Measurements from ENCODE around the gene PCNT. TPM values are rescaled to one million over a fixed set of nuclear protein-coding genes. Genes with fewer than 3 reads are reported as not detected.

Gene PCNT, protein sequence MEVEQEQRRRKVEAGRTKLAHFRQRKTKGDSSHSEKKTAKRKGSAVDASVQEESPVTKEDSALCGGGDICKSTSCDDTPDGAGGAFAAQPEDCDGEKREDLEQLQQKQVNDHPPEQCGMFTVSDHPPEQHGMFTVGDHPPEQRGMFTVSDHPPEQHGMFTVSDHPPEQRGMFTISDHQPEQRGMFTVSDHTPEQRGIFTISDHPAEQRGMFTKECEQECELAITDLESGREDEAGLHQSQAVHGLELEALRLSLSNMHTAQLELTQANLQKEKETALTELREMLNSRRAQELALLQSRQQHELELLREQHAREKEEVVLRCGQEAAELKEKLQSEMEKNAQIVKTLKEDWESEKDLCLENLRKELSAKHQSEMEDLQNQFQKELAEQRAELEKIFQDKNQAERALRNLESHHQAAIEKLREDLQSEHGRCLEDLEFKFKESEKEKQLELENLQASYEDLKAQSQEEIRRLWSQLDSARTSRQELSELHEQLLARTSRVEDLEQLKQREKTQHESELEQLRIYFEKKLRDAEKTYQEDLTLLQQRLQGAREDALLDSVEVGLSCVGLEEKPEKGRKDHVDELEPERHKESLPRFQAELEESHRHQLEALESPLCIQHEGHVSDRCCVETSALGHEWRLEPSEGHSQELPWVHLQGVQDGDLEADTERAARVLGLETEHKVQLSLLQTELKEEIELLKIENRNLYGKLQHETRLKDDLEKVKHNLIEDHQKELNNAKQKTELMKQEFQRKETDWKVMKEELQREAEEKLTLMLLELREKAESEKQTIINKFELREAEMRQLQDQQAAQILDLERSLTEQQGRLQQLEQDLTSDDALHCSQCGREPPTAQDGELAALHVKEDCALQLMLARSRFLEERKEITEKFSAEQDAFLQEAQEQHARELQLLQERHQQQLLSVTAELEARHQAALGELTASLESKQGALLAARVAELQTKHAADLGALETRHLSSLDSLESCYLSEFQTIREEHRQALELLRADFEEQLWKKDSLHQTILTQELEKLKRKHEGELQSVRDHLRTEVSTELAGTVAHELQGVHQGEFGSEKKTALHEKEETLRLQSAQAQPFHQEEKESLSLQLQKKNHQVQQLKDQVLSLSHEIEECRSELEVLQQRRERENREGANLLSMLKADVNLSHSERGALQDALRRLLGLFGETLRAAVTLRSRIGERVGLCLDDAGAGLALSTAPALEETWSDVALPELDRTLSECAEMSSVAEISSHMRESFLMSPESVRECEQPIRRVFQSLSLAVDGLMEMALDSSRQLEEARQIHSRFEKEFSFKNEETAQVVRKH (N-terminal part only)
- 13.5 to 15.4 TPM (median 13.9 TPM) in 5 replicates for total RNA-seq (2022; extraction: Qiagen RNA extraction)

DNA sequence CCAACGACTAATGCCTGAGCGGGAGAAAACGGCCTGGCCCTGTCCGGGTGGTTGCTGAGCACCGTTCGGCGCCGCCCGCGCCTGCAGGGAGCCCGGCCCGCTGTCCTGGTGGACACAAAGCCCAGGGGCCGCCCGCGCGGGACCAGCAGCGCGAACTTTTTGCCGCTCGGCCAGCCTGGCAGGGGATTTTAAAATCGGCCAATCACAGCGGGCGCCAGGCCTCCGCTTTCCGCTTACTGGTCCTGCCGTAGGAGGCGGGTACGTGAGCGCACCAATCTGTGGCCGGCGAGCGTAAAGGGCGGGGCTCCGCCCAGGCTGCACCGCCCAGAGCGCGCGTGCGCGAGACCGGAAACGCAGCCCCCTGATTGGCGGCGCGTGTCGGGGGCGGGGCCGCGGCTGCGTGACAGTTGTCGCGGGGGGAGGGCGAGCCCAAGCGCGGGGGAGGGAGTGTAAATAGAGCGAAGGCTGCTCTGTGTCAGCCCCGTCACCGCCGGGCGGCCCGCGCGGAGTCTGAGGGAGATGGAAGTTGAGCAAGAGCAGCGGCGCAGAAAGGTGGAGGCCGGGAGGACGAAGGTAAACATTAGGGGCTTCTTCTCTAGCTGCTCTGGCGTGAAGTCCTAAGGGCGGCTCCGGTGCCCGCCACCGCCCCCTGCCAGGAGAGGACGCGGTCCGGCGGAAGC lies at the start of gene PCNT, which contains the start of gene C21orf58:
Gene PCNT (plus strand): TSS at position 447 of the 680 bp plus-strand sequence. CDS start 73 bp downstream, at position 520.
Gene C21orf58 (minus strand): TSS at position 161 of the 680 bp plus-strand sequence. CDS start 1,132 bp downstream, outside the sequence.

DNA sequence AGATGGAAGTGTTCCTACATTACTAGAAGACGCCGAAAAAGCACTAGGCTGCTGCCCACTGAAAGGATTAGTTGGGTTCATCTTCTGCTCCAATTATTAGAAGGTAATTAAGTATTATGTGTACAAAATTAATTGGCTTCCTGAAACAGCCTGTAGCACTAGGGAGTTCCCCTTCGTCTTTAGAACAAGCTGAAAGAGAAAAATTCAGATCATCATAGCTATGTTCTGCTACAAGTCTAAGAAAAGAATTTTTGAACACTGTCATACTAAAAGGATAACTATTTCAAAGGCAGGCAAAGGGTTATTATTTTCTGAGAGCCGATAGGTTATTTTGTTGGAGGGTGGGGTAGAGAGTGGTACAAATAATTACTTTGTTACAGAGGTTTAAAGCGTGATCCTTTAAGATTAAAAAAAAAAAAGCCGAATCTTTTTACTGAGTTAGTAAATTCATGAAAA lies 38.7 kb upstream of the PCNT start, which contains the start of gene MCM3AP:
Gene MCM3AP (minus strand): TSS at position 406 of the 456 bp plus-strand sequence. CDS start 325 bp downstream, at position 81.

DNA sequence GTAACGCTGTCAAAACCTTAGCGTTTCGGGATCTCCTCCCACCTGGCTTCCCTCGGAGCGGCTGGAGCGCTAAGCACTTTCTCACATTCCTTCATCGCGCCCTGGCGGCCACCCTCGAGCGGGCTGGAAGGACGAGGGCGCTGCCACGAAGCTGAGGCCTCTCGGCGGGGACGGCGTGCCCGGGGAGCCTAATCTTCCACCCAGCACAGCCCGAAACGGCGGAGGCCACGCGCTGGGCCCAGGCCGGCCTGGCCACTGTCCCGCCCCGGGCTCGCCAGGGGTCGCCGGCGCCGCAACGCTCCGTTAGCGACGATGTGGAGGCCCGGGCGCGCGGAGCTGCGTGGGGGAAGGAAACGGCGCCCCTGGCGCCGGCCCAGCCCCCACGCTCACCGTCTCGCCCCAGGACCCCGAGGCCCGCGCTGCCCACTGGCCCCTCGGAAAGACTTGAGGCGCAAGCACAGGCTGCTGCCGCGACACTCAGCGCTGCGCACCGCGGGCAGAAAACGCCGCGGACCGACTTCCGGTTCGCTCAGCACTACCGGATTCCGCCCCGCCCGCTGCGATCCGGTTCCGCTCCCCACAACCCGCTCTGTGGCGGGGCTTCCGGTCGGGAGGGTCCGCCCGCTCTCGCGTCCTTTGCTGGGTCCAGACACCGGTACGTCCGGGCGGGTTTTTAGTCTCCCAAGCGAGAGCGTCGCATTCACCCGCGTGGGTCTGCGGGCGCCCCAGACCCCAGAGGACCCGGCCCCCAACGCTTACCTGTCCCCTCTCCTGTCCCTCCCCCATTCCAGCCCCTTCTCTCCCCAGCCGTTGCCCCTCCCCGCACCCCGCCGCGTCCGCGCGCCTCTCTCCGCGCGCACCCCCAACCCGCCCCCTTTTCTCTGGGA lies 38.0 kb upstream of the PCNT start, which contains the start of gene YBEY:
Gene YBEY (plus strand): TSS at position 582 of the 887 bp plus-strand sequence. CDS start 572 bp downstream, outside the sequence.

DNA sequence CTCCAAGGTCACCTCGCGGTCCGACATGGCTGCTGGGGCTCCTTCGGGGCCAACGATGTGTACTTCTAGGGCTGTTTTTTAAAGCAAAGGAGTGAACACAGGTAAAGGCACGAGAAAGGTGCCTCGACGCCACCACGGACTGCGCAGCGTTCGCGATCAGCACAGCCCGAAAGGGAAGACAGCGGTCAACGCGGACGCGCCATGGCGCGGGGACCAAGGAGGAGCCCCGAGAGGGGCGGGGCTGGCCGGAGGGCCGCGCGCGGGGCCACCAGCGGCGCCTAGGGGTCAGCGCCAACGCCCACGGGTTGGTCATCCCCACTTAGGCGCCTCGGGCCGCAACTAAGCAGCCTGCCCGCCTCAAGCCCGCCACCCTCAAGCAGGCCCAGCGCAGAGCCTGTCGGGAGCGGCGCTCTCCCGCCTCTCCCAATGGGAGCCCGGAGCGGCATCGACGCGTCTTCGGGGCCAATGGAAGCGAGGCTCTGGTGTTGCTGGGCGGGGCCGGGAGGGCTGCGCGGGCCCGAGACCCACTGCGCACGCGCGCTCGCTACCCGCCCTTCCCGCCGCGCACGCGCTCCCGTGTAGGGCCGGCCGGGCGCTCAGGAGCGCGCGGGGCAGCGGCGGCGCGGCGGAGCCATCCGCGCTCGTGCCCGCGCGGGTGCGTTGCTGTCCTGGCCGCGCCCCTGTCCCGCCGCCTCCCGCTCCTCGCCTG lies 134.5 kb downstream of the PCNT start, which contains the start of gene DIP2A:
Gene DIP2A (plus strand): TSS at position 577 of the 709 bp plus-strand sequence. CDS start 241 bp downstream, outside the sequence.

Other genes starting within 250 kb of the PCNT start
- 16.1 to 18.9 TPM (median 17.7 TPM) in 5 replicates for gene COL6A2, start 226.0 kb upstream of the PCNT start, total RNA-seq (2022; extraction: Qiagen RNA extraction)
- 0.23 to 0.24 TPM (median 0.23 TPM) in 3 of 5 replicates, not detected in the others for gene FTCD, start 168.6 kb upstream of the PCNT start, total RNA-seq (2022; extraction: Qiagen RNA extraction)
- 0.28 to 0.68 TPM (median 0.62 TPM) in 5 replicates for gene SPATC1L, start 139.7 kb upstream of the PCNT start, total RNA-seq (2022; extraction: Qiagen RNA extraction)
- gene LSS, start 95.4 kb upstream of the PCNT start, total RNA-seq (2022; extraction: Qiagen RNA extraction), result 14.3 to 17.4 TPM (median 16.9 TPM) in 5 replicates
- 30.6 to 40.3 TPM (median 35.6 TPM) in 5 replicates for gene MCM3AP, start 38.5 kb upstream of the PCNT start, total RNA-seq (2022; extraction: Qiagen RNA extraction)
- 25.5 to 28.5 TPM (median 28.1 TPM) in 5 replicates for gene YBEY, start 37.8 kb upstream of the PCNT start, total RNA-seq (2022; extraction: Qiagen RNA extraction)
- 3.5 to 4.8 TPM (median 4.4 TPM) in 5 replicates for gene C21orf58, start 286 bp upstream of the PCNT start, total RNA-seq (2022; extraction: Qiagen RNA extraction)
- gene DIP2A, start 134.7 kb downstream of the PCNT start, total RNA-seq (2022; extraction: Qiagen RNA extraction), result 10.0 to 13.7 TPM (median 11.3 TPM) in 5 replicates